HG03575 (cell line): Measurements from ENCODE around the gene ANKRD35.

Experiments
- ATAC-seq: cut with Tn5 transposase; IDR thresholded peaks from one replicate; pipeline ENCODE4 v1.9.1; 2021; ENCODE audit not compliant: unreplicated experiment, insufficient number of reproducible peaks, low FRiP score; ENCODE audit errors: extremely low read depth

Gene ANKRD35

GRCh38 chr1:145897969-145898368, 12.3 kb upstream of the ANKRD35 start:
- ATAC-seq: no peak

GRCh38 chr1:145895471-145895870, 9.8 kb upstream of the ANKRD35 start:
- no peak for ATAC-seq

GRCh38 chr1:145893306-145894055, 7.8 kb upstream of the ANKRD35 start:
- no peak for ATAC-seq

GRCh38 chr1:145892486-145893087, 6.9 kb upstream of the ANKRD35 start:
- ATAC-seq: no peak

- ATAC-seq: no peak
Measured at GRCh38 chr1:145891587-145892485, 6.2 kb upstream of the ANKRD35 start.

GRCh38 chr1:145891143-145891542, 5.5 kb upstream of the ANKRD35 start:
- no peak for ATAC-seq

- no peak for ATAC-seq
Measured at GRCh38 chr1:145889722-145890121, 4.1 kb upstream of the ANKRD35 start.

- no peak for ATAC-seq
Measured at GRCh38 chr1:145887631-145888030, 2.0 kb upstream of the ANKRD35 start.

GRCh38 chr1:145886816-145887215, 1.1 kb upstream of the ANKRD35 start:
- no peak for ATAC-seq

GRCh38 chr1:145886390-145886789, 724 bp upstream of the ANKRD35 start:
- no peak for ATAC-seq

GRCh38 chr1:145884675-145885074, 991 bp downstream of the ANKRD35 start:
- ATAC-seq: no peak

GRCh38 chr1:145879775-145880174, 5.9 kb downstream of the ANKRD35 start:
- no peak for ATAC-seq

GRCh38 chr1:145878724-145879123, 6.9 kb downstream of the ANKRD35 start:
- ATAC-seq: no peak

- no peak for ATAC-seq
Measured at GRCh38 chr1:145877923-145878486, 7.7 kb downstream of the ANKRD35 start.

GRCh38 chr1:145874646-145875045, 11.0 kb downstream of the ANKRD35 start:
- no peak for ATAC-seq

- ATAC-seq: no peak
Measured at GRCh38 chr1:145871994-145872924, 13.4 kb downstream of the ANKRD35 start.

- no peak for ATAC-seq
Measured at GRCh38 chr1:145868232-145868631, 17.4 kb downstream of the ANKRD35 start.

- ATAC-seq: no peak
Measured at GRCh38 chr1:145863282-145864018, 22.2 kb downstream of the ANKRD35 start.
